ENCODE results near the gene NOX3.

Gene NOX3

DNA sequence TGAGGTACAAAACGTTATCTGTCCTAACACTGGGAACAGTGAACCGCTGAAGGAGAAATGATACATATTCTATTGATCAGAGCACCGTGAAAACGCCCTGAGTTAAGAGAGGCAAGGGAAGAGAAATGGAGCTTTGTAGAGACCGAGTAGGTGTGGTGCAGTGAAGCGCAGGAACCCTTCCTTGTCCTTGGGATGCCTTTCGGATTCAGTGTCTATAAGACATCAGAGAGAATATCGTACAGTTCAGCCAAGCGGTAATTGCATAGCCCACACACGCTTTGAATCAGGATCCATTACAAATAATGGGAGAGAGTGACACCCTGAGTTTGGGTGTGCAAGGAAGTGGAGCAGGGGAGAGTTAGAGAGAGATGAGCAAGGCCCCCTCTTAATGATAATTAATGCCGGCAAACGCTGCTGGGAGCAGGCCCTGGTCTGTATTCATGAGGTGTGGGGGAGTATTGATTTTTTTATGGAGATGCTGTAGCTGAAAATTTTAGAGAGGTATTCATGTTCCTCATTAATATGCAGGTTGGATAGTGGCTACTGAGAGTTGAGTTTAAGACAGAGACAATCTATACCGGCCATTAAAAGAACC is 20.7 kb downstream of the NOX3 start:
- DNase-seq (ENCODE audit: low read depth), result no peak

- DNase-seq (ENCODE audit: low read depth), result no peak
These were observed 21.5 kb downstream of the NOX3 start for GRCh38 chr6:155434096-155434495.

DNA sequence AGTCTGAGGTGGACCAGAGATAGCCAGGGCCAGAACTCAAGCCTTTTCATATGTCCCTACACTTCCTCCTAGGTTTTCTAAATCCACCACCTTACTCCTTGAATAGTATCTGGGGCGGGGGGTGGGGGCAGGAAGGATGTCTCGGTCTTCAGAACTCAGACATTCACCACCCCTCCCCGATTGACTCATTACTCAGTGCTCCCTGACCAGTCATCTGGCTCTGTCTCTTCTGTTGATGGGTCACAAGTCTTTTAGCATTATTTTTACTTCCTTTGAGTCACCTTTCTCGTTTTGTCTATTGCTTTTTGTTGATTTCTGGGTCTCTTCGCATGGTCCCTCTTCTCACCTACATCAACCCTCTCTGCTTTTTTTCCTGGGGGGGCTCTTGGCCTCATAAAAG is 23.3 kb downstream of the NOX3 start:
- no peak for DNase-seq (ENCODE audit: low read depth)

GRCh38 chr6:155429321-155429893 is 26.2 kb downstream of the NOX3 start:
- no peak for DNase-seq (ENCODE audit: low read depth)

DNA sequence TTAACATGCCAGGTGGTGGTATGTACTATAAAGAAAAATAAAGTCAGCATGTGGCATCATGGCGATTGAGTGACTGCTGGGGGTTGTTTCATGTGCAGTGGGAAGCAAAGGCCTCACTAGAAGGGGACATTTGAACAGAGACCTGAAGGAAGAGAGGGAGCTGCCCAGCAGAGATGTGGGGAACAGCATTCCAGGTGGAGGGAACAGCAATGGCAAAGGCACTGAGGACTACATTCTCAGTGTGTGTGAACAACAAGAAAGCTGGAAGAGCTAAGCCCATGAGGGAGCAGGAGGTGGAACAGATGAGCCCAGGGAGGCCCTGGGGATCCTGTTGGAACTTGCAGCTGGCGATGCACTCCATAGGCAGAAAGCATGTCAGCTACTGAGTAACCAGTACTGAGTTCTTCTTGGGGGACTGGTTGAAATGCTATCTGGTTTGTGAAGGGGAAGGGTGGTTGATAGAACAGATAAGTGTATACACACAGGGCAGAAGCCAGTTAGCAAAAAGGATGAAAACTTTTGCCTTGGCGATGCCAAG is 29.2 kb downstream of the NOX3 start:
- DNase-seq (ENCODE audit: low read depth), result no peak

- no peak for DNase-seq (ENCODE audit: low read depth)
These were observed 31.5 kb downstream of the NOX3 start for GRCh38 chr6:155424181-155424580.

GRCh38 chr6:155422635-155423034 is 33.0 kb downstream of the NOX3 start:
- DNase-seq (ENCODE audit: low read depth), result no peak

GRCh38 chr6:155420492-155420891 is 35.1 kb downstream of the NOX3 start:
- DNase-seq (ENCODE audit: low read depth), result no peak

GRCh38 chr6:155419161-155419560 is 36.5 kb downstream of the NOX3 start:
- DNase-seq (ENCODE audit: low read depth), result no peak

GRCh38 chr6:155418017-155418761 is 37.5 kb downstream of the NOX3 start:
- DNase-seq (ENCODE audit: low read depth), result no peak

DNA sequence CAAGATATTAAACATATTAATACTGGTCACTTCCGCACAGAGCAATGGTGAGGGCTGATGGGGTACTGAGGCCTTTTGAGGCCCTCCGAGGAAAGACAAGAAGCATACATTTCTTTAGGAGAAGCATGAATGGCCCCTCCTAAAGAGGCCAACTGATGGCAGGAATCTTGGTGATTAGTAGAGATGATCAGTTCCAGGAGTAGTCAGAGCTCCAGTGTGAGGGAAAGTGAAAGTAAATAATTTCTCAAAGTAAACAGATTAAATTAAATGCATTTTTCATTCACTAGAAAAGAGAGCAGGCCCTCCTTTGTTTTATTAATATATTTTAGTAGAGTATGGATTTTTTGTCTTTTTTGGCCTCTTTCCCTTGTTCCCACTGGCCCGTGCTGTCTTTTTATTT is 38.2 kb downstream of the NOX3 start:
- DNase-seq (ENCODE audit: low read depth), result no peak

- DNase-seq (ENCODE audit: low read depth), result no peak
These were observed 39.7 kb downstream of the NOX3 start for GRCh38 chr6:155415953-155416352.

GRCh38 chr6:155414049-155414448 is 41.6 kb downstream of the NOX3 start:
- DNase-seq (ENCODE audit: low read depth), result no peak

DNA sequence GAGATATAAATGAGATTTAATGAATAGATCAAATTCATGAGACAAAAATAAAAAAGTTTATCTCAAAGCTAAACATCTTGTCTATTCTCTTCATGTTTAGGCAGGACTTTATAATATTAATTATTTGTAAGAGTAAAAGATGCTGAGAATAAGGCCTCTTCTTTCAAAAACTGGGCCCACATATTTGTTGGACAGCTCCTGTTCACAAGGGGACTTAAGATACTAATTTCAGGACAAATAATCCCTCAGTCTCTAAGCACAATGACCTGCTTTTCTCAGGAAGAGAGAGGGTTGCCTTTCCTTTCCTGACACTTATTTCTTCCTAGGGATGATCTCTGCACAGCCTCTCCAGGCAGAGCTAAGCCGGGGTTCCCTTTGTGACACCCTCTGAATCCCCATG is 43.3 kb downstream of the NOX3 start:
- DNase-seq (ENCODE audit: low read depth), result no peak

GRCh38 chr6:155411154-155412052 is 44.2 kb downstream of the NOX3 start:
- no peak for DNase-seq (ENCODE audit: low read depth)

DNA sequence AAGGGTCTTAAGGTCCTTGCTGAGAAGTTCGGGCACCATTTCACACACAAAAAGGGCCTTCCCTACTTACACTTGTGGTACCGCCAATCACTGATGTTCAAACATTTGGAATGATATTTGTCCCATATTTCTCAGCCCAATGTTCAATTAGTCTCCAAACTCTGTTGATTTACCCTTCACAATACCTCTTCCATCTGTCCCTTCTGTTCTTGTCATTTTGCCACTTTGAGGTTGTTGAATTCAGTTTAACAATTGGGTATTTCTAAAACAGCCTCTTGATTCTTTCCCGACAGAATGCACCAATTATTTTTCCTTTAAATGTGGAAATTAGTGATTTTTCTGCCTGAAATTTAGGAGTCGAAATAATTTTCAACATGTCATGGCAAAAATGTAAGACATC is 46.2 kb downstream of the NOX3 start:
- no peak for DNase-seq (ENCODE audit: low read depth)

DNA sequence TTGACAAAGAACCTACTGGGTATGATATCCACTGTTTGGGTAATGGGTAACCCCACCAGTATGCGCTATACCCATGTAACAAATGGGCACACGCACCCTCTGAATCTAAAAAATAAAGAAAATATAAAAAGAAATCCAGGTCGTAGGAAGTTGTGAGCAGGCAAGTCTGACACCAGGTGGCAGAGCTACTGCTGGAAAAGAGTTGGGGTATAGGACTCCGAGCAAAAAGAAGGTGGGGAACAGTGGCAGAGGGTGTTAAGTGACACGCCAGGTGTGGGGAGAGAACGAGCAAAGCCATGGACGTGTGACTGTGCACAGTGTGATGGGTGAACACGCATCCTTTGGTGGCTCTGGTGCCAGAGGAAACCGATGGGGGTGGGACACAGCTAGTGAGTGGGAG is 46.7 kb downstream of the NOX3 start:
- no peak for DNase-seq (ENCODE audit: low read depth)

- no peak for DNase-seq (ENCODE audit: low read depth)
These were observed 47.4 kb downstream of the NOX3 start for GRCh38 chr6:155408231-155408630.

GRCh38 chr6:155406801-155407200 is 48.8 kb downstream of the NOX3 start:
- DNase-seq (ENCODE audit: low read depth), result no peak

- DNase-seq (ENCODE audit: low read depth), result no peak
These were observed 50.7 kb downstream of the NOX3 start for GRCh38 chr6:155404937-155405336.

- DNase-seq (ENCODE audit: low read depth), result no peak
These were observed 52.9 kb downstream of the NOX3 start for GRCh38 chr6:155402656-155403304.

- DNase-seq (ENCODE audit: low read depth), result no peak
These were observed 55.0 kb downstream of the NOX3 start for GRCh38 chr6:155400654-155400965.
